Left ventricle myocardium superior (tissue), 1 donor: Measurements from ENCODE around the gene KCNQ1. TPM values are rescaled to one million over a fixed set of nuclear protein-coding genes. Genes with fewer than 3 reads are reported as not detected.
A peak's percentile ranks its signal among the peaks of the same experiment; 100 is the strongest.

ENCODE experiments used
- ATAC-seq: fragments of 200-7000 bp; cut with Tn5 transposase; one replicate; pipeline ENCODE4 v1.9.1; 2020; ENCODE audit warnings: mild to moderate bottlenecking, moderate library complexity
- DNase-seq: peaks from one replicate; pipeline ENCODE4 v3.0.0-alpha.2; 2020
- intact Hi-C: fragments of 100-400 bp; cut with micrococcal nuclease; formaldehyde crosslinking; loops from one replicate; pipeline ENCODE4 v1.11.0; 2022
- total RNA-seq: library from RNA; stranded (reverse); fragmentation: NEBNext Ultra II Directional; extraction: Animal tissue kit (Norgen Biotek cat#: 25700); gene quantifications from one replicate; pipeline ENCODE4 v1.2.1, GENCODE V29; 2021
- donor health status: DM: no; HTN: yes; CAD: no; lungs with severe emphysema.

The KCNQ1 gene
- total RNA-seq, 1 donor from 2014 or later, result 49.7 TPM

GRCh38 chr11:2549080-2549479, 104.3 kb downstream of the KCNQ1 start:
- DNase-seq (no peak), ATAC-seq (no peak)
- intact Hi-C loops, result no loop called here

- no peak for ATAC-seq
- intact Hi-C loops, result no loop called here
- no peak for DNase-seq
Measured at GRCh38 chr11:2549491-2549875, 104.7 kb downstream of the KCNQ1 start.

GRCh38 chr11:2549876-2550605, 105.2 kb downstream of the KCNQ1 start:
- ATAC-seq, result peak; percentile 94
- DNase-seq, result peak; percentile 78
- intact Hi-C loops, result no loop called here

GRCh38 chr11:2550606-2550970, 105.8 kb downstream of the KCNQ1 start:
- peak; percentile 10 for DNase-seq

GRCh38 chr11:2551131-2551530, 106.3 kb downstream of the KCNQ1 start:
- DNase-seq, result peak; percentile 10
- no peak for ATAC-seq
- intact Hi-C loops, result no loop called here

More at GRCh38 chr11:2550606-2550970, 105.8 kb downstream of the KCNQ1 start:
- peak; percentile 15 for ATAC-seq
- intact Hi-C loops, result no loop called here

GRCh38 chr11:2552210-2552609, 107.4 kb downstream of the KCNQ1 start:
- ATAC-seq (no peak), DNase-seq (no peak)
- intact Hi-C loops, result no loop called here

- intact Hi-C loops, result no loop called here
- DNase-seq (no peak), ATAC-seq (no peak)
Measured at GRCh38 chr11:2553198-2553597, 108.4 kb downstream of the KCNQ1 start.

GRCh38 chr11:2553886-2554285, 109.1 kb downstream of the KCNQ1 start:
- intact Hi-C loops, result no loop called here

GRCh38 chr11:2554338-2555207, 109.8 kb downstream of the KCNQ1 start:
- intact Hi-C loops, result no loop called here
- ATAC-seq (no peak), DNase-seq (no peak)

More at GRCh38 chr11:2553886-2554285, 109.1 kb downstream of the KCNQ1 start:
- DNase-seq (no peak), ATAC-seq (no peak)

- intact Hi-C loops, result no loop called here
- DNase-seq (no peak), ATAC-seq (no peak)
Measured at GRCh38 chr11:2555336-2555735, 110.5 kb downstream of the KCNQ1 start.

- ATAC-seq (no peak), DNase-seq (no peak)
- intact Hi-C loops, result no loop called here
Measured at GRCh38 chr11:2555891-2556290, 111.1 kb downstream of the KCNQ1 start.

- intact Hi-C loops, result no loop called here
- ATAC-seq (no peak), DNase-seq (no peak)
Measured at GRCh38 chr11:2557381-2557780, 112.6 kb downstream of the KCNQ1 start.

- DNase-seq, result no peak
- ATAC-seq, result no peak
- intact Hi-C loops, result no loop called here
Measured at GRCh38 chr11:2558397-2558796, 113.6 kb downstream of the KCNQ1 start.

- intact Hi-C loops, result no loop called here
- DNase-seq (no peak), ATAC-seq (no peak)
Measured at GRCh38 chr11:2558861-2559526, 114.2 kb downstream of the KCNQ1 start.

- ATAC-seq (no peak), DNase-seq (no peak)
- intact Hi-C loops, result no loop called here
Measured at GRCh38 chr11:2559527-2560311, 114.9 kb downstream of the KCNQ1 start.

- intact Hi-C loops, result no loop called here
- peak; percentile 38 for ATAC-seq
- peak; percentile 30 for DNase-seq
Measured at GRCh38 chr11:2561696-2562581, 117.1 kb downstream of the KCNQ1 start.

- intact Hi-C loops, result no loop called here
- DNase-seq (no peak), ATAC-seq (no peak)
Measured at GRCh38 chr11:2562890-2563212, 118.0 kb downstream of the KCNQ1 start.

GRCh38 chr11:2563213-2564007, 118.6 kb downstream of the KCNQ1 start:
- DNase-seq, result peak; percentile 8
- intact Hi-C loops, result no loop called here

More at GRCh38 chr11:2563213-2564007, 118.6 kb downstream of the KCNQ1 start:
- no peak for ATAC-seq
